DOHH2 (cell line): ENCODE measurements around the gene TFDP1.

Experiments
- H3F3A ChIP-seq: fragments of 200-600 bp; sonication (generic), shearing (Covaris generic); 2 replicates; pipeline ENCODE4 v1.6.0; 2016; ENCODE audit warnings: antibody characterized with exemption, mild to moderate bottlenecking; ENCODE audit not compliant: control insufficient read depth, insufficient read depth
- H3K27ac ChIP-seq: fragments of 200-600 bp; sonication (generic); 2 replicates; pipeline ENCODE4 v1.5.1; 2014; ENCODE audit warnings: low read depth, mild to moderate bottlenecking, low read length, moderate library complexity
- H3K27me3 ChIP-seq: fragments of 200-600 bp; sonication (generic); 2 replicates; pipeline ENCODE4 v1.6.1; 2014; ENCODE audit warnings: mild to moderate bottlenecking, low read length, mixed read lengths; ENCODE audit not compliant: control insufficient read depth
- H3K36me3 ChIP-seq: fragments of 200-600 bp; sonication (generic); 2 replicates; pipeline ENCODE4 v1.6.1; 2014; ENCODE audit warnings: mild to moderate bottlenecking, low read length, moderate library complexity, mixed read lengths; ENCODE audit not compliant: control insufficient read depth
- H3K4me1 ChIP-seq: fragments of 200-600 bp; sonication (generic); 2 replicates; pipeline ENCODE4 v1.6.1; 2014; ENCODE audit warnings: mild to moderate bottlenecking, low read length, mixed read lengths; ENCODE audit not compliant: control insufficient read depth
- H3K4me2 ChIP-seq: fragments of 200-600 bp; sonication (generic); 2 replicates; pipeline ENCODE4 v1.6.0; 2014; ENCODE audit warnings: mild to moderate bottlenecking, low read length, moderate library complexity
- H3K4me3 ChIP-seq: fragments of 200-600 bp; sonication (generic); 2 replicates; pipeline ENCODE4 v1.5.1; 2014; ENCODE audit warnings: mild to moderate bottlenecking, low read length, mixed read lengths
- H3K79me2 ChIP-seq: fragments of 200-600 bp; sonication (generic); 2 replicates; pipeline ENCODE4 v1.6.1; 2014; ENCODE audit warnings: mild to moderate bottlenecking, low read length, mixed read lengths; ENCODE audit not compliant: control insufficient read depth
- H3K9me2 ChIP-seq: fragments of 200-600 bp; sonication (generic); replicated peaks from 2 replicates; pipeline ENCODE4 v1.6.1; 2014; ENCODE audit warnings: mild to moderate bottlenecking, low read length, mixed read lengths; ENCODE audit not compliant: control insufficient read depth
- H3K9me3 ChIP-seq: fragments of 200-600 bp; sonication (generic); 2 replicates; pipeline ENCODE4 v1.6.1; 2014; ENCODE audit warnings: antibody characterized with exemption, low read length, mixed read lengths; ENCODE audit not compliant: control insufficient read depth, insufficient read depth
- H4K20me1 ChIP-seq: fragments of 200-600 bp; sonication (generic); 2 replicates; pipeline ENCODE4 v1.6.0; 2014; ENCODE audit warnings: low read depth, mild to moderate bottlenecking, antibody characterized with exemption, low read length, moderate library complexity; ENCODE audit not compliant: control insufficient read depth, insufficient read depth
- CTCF ChIP-seq: fragments of 200-600 bp; sonication (generic); IDR thresholded peaks from one replicate; pipeline ENCODE4 v1.5.1; 2014; ENCODE audit warnings: antibody characterized with exemption, mild to moderate bottlenecking, low read depth, low read length; ENCODE audit not compliant: poor library complexity, severe bottlenecking
- EZH2phosphoT487 ChIP-seq: fragments of 200-600 bp; sonication (generic); IDR thresholded peaks from 2 replicates; pipeline ENCODE4 v1.6.1; 2017; ENCODE audit warnings: borderline replicate concordance, mild to moderate bottlenecking, antibody characterized with exemption, low read length, moderate library complexity, mixed read lengths

Gene TFDP1

GRCh38 chr13:113629866-113630265 is 45.3 kb downstream of the TFDP1 start:
- Histone ChIP-seq H3K9me2 (no peaks in the 10 kb centered on the region), H3K27me3 (no peaks in the 10 kb centered on the region), H3K4me3 (no peak overlapping the region), H3K9me3 (no peaks in the 10 kb centered on the region), H3K79me2 (peaks cover 64% of the 10 kb centered on the region), H3K4me1 (no peaks in the 10 kb centered on the region), H3F3A (no peaks in the 10 kb centered on the region), H4K20me1 (peaks cover 21% of the 10 kb centered on the region; the same call in 1 of the 2 replicates), H3K36me3 (peaks cover 96% of the 10 kb centered on the region), H3K4me2 (no peak overlapping the region), H3K27ac (no peak overlapping the region)
- TF ChIP-seq EZH2phosphoT487 (no peak), CTCF (no peak)

- no peaks in the 10 kb centered on the region for H3K9me2 ChIP-seq
- no peak overlapping the region for H3K4me2 ChIP-seq
- no peaks in the 10 kb centered on the region for H3K27me3 ChIP-seq
- no peak overlapping the region for H3K27ac ChIP-seq
- no peaks in the 10 kb centered on the region for H3K9me3 ChIP-seq
- peaks cover 21% of the 10 kb centered on the region; the same call in 1 of the 2 replicates for H4K20me1 ChIP-seq
- peaks cover 97% of the 10 kb centered on the region for H3K36me3 ChIP-seq
- peaks cover 60% of the 10 kb centered on the region for H3K79me2 ChIP-seq
- H3K4me1 ChIP-seq = no peaks in the 10 kb centered on the region
- TF ChIP-seq CTCF (no peak), EZH2phosphoT487 (no peak)
- H3F3A ChIP-seq = no peaks in the 10 kb centered on the region
- H3K4me3 ChIP-seq = no peak overlapping the region
Measured at GRCh38 chr13:113630296-113630695, 45.7 kb downstream of the TFDP1 start.

GRCh38 chr13:113630804-113631203 is 46.3 kb downstream of the TFDP1 start:
- Histone ChIP-seq H3K27ac (no peak overlapping the region), H3K4me2 (no peak overlapping the region), H3K79me2 (peaks cover 55% of the 10 kb centered on the region), H3K27me3 (no peaks in the 10 kb centered on the region), H3K9me2 (no peaks in the 10 kb centered on the region), H3K4me3 (no peak overlapping the region), H3F3A (no peaks in the 10 kb centered on the region), H3K36me3 (peaks cover 97% of the 10 kb centered on the region), H3K9me3 (no peaks in the 10 kb centered on the region), H3K4me1 (no peaks in the 10 kb centered on the region), H4K20me1 (peaks cover 21% of the 10 kb centered on the region; the same call in 1 of the 2 replicates)
- TF ChIP-seq EZH2phosphoT487 (no peak), CTCF (no peak)
